HL-60 (cell line): ENCODE measurements around the gene LRP5.

Experiments used
- DNase-seq, 2 experiments: peaks; one replicate each; pipeline ENCODE4 v3.0.0-alpha.2; 2010 to 2020; ENCODE audit warnings: low read depth in 1 of 2, low spot score in 1 of 2
- H3K27ac ChIP-seq: fragments of 250-450 bp; sonication (Bioruptor Pico); replicated peaks from 2 replicates; pipeline ENCODE4 v1.5.1; 2020; ENCODE audit warnings: mild to moderate bottlenecking, moderate library complexity
- H3K27me3 ChIP-seq: fragments of 250-450 bp; sonication (Bioruptor Pico); 2 replicates; pipeline ENCODE4 v1.5.1; 2021; ENCODE audit warnings: mild to moderate bottlenecking, moderate library complexity; ENCODE audit not compliant: insufficient read depth, poor library complexity, severe bottlenecking
- H3K4me3 ChIP-seq: replicated peaks from 2 replicates; pipeline ENCODE4 v1.5.1; 2011; ENCODE audit warnings: mild to moderate bottlenecking, control low read depth, low read length; ENCODE audit not compliant: insufficient read depth
- GABPA ChIP-seq: IDR thresholded peaks from 2 replicates; pipeline ENCODE4 v1.6.1; 2012; ENCODE audit warnings: low read depth
- POLR2AphosphoS5 ChIP-seq: IDR thresholded peaks from 2 replicates; pipeline ENCODE4 v1.6.1; 2012; ENCODE audit warnings: low read depth
- SPI1 ChIP-seq: IDR thresholded peaks from 2 replicates; pipeline ENCODE4 v1.6.1; 2012; ENCODE audit warnings: low read depth, mild to moderate bottlenecking, borderline replicate concordance
- TF ChIP-seq, protein P1 (sequence below): IDR thresholded peaks from one replicate; pipeline ENCODE4 v1.5.1; 2011; ENCODE audit warnings: low read length, control low read depth, inconsistent platforms; ENCODE audit not compliant: insufficient read depth
- TF ChIP-seq, protein P2 (sequence below): IDR thresholded peaks from 2 replicates; pipeline ENCODE4 v1.6.1; 2012; ENCODE audit warnings: low read depth; ENCODE audit not compliant: insufficient replicate concordance

Gene LRP5

DNA sequence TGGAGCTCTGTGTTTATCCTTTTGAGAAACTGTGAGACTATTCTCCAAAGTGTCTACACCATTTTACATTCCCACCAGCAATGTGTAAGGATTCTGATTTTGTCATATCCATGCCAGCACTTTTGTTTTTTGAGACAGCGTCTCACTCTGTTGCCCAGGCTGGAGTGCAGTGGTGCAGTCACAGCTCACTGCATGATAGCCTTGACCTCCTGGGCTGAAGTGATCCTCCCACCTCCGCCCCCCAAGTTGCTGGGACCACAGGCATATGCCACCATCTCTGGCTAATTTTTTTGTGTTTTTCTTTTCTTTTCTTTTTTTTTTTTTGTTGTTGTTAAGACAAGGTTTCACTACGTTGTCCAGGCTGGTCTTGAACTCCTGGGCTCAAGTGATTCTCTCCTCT is 183.5 kb downstream of the LRP5 start:
- Histone ChIP-seq H3K4me3 (no peak overlapping the region), H3K27me3 (no peaks in the 10 kb centered on the region)
- TF ChIP-seq POLR2AphosphoS5 = no peak
- TF ChIP-seq GABPA = no peak
- TF ChIP-seq, protein P1, sequence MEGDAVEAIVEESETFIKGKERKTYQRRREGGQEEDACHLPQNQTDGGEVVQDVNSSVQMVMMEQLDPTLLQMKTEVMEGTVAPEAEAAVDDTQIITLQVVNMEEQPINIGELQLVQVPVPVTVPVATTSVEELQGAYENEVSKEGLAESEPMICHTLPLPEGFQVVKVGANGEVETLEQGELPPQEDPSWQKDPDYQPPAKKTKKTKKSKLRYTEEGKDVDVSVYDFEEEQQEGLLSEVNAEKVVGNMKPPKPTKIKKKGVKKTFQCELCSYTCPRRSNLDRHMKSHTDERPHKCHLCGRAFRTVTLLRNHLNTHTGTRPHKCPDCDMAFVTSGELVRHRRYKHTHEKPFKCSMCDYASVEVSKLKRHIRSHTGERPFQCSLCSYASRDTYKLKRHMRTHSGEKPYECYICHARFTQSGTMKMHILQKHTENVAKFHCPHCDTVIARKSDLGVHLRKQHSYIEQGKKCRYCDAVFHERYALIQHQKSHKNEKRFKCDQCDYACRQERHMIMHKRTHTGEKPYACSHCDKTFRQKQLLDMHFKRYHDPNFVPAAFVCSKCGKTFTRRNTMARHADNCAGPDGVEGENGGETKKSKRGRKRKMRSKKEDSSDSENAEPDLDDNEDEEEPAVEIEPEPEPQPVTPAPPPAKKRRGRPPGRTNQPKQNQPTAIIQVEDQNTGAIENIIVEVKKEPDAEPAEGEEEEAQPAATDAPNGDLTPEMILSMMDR = no peak
- no peak for TF ChIP-seq SPI1
- TF ChIP-seq, protein P2, sequence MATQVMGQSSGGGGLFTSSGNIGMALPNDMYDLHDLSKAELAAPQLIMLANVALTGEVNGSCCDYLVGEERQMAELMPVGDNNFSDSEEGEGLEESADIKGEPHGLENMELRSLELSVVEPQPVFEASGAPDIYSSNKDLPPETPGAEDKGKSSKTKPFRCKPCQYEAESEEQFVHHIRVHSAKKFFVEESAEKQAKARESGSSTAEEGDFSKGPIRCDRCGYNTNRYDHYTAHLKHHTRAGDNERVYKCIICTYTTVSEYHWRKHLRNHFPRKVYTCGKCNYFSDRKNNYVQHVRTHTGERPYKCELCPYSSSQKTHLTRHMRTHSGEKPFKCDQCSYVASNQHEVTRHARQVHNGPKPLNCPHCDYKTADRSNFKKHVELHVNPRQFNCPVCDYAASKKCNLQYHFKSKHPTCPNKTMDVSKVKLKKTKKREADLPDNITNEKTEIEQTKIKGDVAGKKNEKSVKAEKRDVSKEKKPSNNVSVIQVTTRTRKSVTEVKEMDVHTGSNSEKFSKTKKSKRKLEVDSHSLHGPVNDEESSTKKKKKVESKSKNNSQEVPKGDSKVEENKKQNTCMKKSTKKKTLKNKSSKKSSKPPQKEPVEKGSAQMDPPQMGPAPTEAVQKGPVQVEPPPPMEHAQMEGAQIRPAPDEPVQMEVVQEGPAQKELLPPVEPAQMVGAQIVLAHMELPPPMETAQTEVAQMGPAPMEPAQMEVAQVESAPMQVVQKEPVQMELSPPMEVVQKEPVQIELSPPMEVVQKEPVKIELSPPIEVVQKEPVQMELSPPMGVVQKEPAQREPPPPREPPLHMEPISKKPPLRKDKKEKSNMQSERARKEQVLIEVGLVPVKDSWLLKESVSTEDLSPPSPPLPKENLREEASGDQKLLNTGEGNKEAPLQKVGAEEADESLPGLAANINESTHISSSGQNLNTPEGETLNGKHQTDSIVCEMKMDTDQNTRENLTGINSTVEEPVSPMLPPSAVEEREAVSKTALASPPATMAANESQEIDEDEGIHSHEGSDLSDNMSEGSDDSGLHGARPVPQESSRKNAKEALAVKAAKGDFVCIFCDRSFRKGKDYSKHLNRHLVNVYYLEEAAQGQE = no peak

DNA sequence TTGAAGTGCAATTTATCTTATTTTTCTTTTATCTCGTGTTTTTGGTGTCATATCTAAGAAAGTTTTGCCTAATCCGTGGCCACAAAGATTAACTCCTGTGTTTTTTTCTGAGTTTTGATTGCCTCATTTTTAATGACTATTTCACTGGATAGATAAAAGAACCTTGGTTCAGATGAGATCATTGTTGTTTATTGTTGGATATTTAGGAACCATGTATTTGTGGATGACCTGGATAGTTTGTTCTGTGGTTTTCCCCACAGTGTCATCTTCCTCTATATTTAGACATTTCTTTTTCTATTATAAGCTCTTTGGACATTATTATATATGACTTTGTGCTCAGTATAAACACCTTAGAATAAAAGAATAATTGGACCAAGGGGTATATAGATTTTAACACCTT is 185.4 kb downstream of the LRP5 start:
- Histone ChIP-seq H3K27ac (no peak overlapping the region), H3K27me3 (no peaks in the 10 kb centered on the region), H3K4me3 (no peak overlapping the region)
- DNase-seq = no peak
- TF ChIP-seq, protein P2 = no peak
- no peak for TF ChIP-seq GABPA
- TF ChIP-seq SPI1 = no peak
- no peak for TF ChIP-seq POLR2AphosphoS5

More for the DNA sequence above, 183.5 kb downstream of the LRP5 start:
- H3K27ac ChIP-seq = no peak overlapping the region
- DNase-seq = no peak

DNA sequence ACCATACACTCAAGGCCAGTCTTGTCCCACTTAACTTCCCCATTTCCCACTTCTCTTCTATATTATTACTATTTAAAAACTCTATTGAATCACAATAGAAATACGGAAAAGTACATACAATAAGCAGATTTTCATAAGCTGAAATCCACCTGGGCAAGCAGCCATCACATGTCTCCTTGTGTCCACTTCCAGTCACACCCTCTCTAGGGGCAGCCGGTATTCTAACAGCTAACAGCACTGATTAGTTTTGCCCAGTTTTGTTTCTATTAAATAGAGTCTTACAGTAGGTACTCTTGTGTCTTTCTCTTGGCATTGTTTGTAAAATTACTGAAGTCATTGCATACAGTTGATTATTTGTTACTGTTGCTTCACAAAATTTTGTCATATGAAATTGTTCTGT is 185.9 kb downstream of the LRP5 start:
- no peaks in the 10 kb centered on the region for H3K27me3 ChIP-seq
- H3K4me3 ChIP-seq = no peak overlapping the region
- TF ChIP-seq SPI1 = no peak
- TF ChIP-seq GABPA = no peak
- TF ChIP-seq POLR2AphosphoS5 = no peak
- TF ChIP-seq, protein P1 = no peak
- TF ChIP-seq, protein P2 = no peak
- DNase-seq = no peak
- H3K27ac ChIP-seq = no peak overlapping the region
